HG02938 (cell line): ENCODE results near the gene SH2D4B.
"Not testable (repeated sequence)": the region's sequence is repeated elsewhere in the genome, so short reads cannot be mapped to it uniquely, and the experiment has no call there.

Source experiments
- ATAC-seq: cut with Tn5 transposase; IDR thresholded peaks from one replicate; pipeline ENCODE4 v1.9.1; 2021; ENCODE audit warnings: mild to moderate bottlenecking, moderate library complexity; ENCODE audit not compliant: unreplicated experiment

SH2D4B gene

GRCh38 chr10:80542053-80542452 lies 4.4 kb downstream of the SH2D4B start:
- ATAC-seq = no peak

- no peak for ATAC-seq
Observed at GRCh38 chr10:80542652-80543318, 5.1 kb downstream of the SH2D4B start.

- not testable (repeated sequence) for ATAC-seq
Observed at GRCh38 chr10:80543319-80543672, 5.6 kb downstream of the SH2D4B start.

GRCh38 chr10:80544316-80544953 lies 6.7 kb downstream of the SH2D4B start:
- ATAC-seq = no peak

GRCh38 chr10:80545258-80545881 lies 7.7 kb downstream of the SH2D4B start:
- no peak for ATAC-seq

- ATAC-seq = no peak
Observed at GRCh38 chr10:80552151-80552646, 14.5 kb downstream of the SH2D4B start.

GRCh38 chr10:80553436-80553835 lies 15.7 kb downstream of the SH2D4B start:
- ATAC-seq = no peak

GRCh38 chr10:80554050-80554449 lies 16.3 kb downstream of the SH2D4B start:
- no peak for ATAC-seq

- peak; percentile 54 for ATAC-seq
Observed at GRCh38 chr10:80555415-80555814, 17.7 kb downstream of the SH2D4B start.

- no peak for ATAC-seq
Observed at GRCh38 chr10:80561950-80562349, 24.2 kb downstream of the SH2D4B start.

GRCh38 chr10:80567292-80567691 lies 29.6 kb downstream of the SH2D4B start:
- no peak for ATAC-seq

GRCh38 chr10:80569131-80569895 lies 31.6 kb downstream of the SH2D4B start:
- no peak for ATAC-seq

GRCh38 chr10:80571352-80571751 lies 33.6 kb downstream of the SH2D4B start:
- no peak for ATAC-seq

- no peak for ATAC-seq
Observed at GRCh38 chr10:80579181-80579763, 41.6 kb downstream of the SH2D4B start.

- ATAC-seq = no peak
Observed at GRCh38 chr10:80579849-80580637, 42.3 kb downstream of the SH2D4B start.

GRCh38 chr10:80580638-80581468 lies 43.2 kb downstream of the SH2D4B start:
- ATAC-seq = no peak

- ATAC-seq = no peak
Observed at GRCh38 chr10:80581469-80581835, 43.8 kb downstream of the SH2D4B start.

- ATAC-seq = no peak
Observed at GRCh38 chr10:80582286-80582960, 44.7 kb downstream of the SH2D4B start.

- ATAC-seq = no peak
Observed at GRCh38 chr10:80583685-80584084, 46.0 kb downstream of the SH2D4B start.
